K562 treated with DMSO at 1 percent for 24 hours (cell line): Measurements from ENCODE around the gene CD24. TPM values are rescaled to one million over a fixed set of nuclear protein-coding genes. Genes with fewer than 3 reads are reported as not detected.

Source experiments
- total RNA-seq: library from RNA; unstranded; fragments of 300-600 nt; gene quantifications from 2 replicates; pipeline ENCODE4 v1.2.3, GENCODE V29; 2022; ENCODE audit warnings: low read depth; ENCODE audit not compliant: insufficient read depth

CD24 gene, protein sequence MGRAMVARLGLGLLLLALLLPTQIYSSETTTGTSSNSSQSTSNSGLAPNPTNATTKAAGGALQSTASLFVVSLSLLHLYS
- total RNA-seq: 60.6 and 74.0 TPM in 2 replicates

GRCh38 chr6:106974336-106974998 is at the start of gene CD24:
Gene CD24 (minus strand): TSS chr6:106974729. CDS start chr6:106974646, 83 bp downstream.

Other genes with a start within 250 kb of the CD24 start
- 10.5 and 12.3 TPM in 2 replicates for gene MTRES1, start 53.5 kb upstream of the CD24 start, total RNA-seq
- gene BEND3, start 140.8 kb upstream of the CD24 start, total RNA-seq: 1.4 TPM in 2 replicates